PC-3 (cell line): ENCODE data around the gene UBASH3A. TPM values are rescaled to one million over a fixed set of nuclear protein-coding genes. Genes with fewer than 3 reads are reported as not detected.

Source experiments
- ATAC-seq: fragments of 200-7000 bp; cut with Tn5 transposase; 2 replicates; pipeline ENCODE4 v1.9.1; 2020; ENCODE audit warnings: mild to moderate bottlenecking, moderate library complexity
- BruUV-seq: library from RNA; stranded (reverse); fragments of 400-500 nt; replicated peaks from 2 replicates; lab custom pipeline; 2021; lab: Mats Ljungman, UMichigan
- CTCF ChIA-PET: fragments of 300-600 bp; sonication (Branson Sonifier 250); formaldehyde crosslinking; loops from one replicate; lab custom pipeline; 2022; ENCODE audit warnings: antibody characterized with exemption; lab: Charles Lee
- POLR2A ChIA-PET: fragments of 300-600 bp; sonication (Branson Sonifier 250); formaldehyde crosslinking; loops from one replicate; lab custom pipeline; 2022; ENCODE audit warnings: antibody characterized with exemption; ENCODE audit not compliant: unreplicated experiment; lab: Charles Lee
- DNase-seq: peaks from one replicate; pipeline ENCODE4 v3.0.0-alpha.2; 2015
- H2AFZ ChIP-seq: fragments of 300-600 bp; sonication (generic); 2 replicates; pipeline ENCODE4 v1.6.0; 2016; ENCODE audit warnings: antibody characterized with exemption, low read length
- H3F3A ChIP-seq: fragments of 300-600 bp; sonication (generic); one replicate; pipeline ENCODE4 v1.6.0; 2017; ENCODE audit warnings: antibody characterized with exemption, low read length, control low read depth, mild to moderate bottlenecking; ENCODE audit not compliant: unreplicated experiment
- H3K27ac ChIP-seq: fragments of 300-600 bp; sonication (generic); 2 replicates; pipeline ENCODE4 v1.5.1; 2016; ENCODE audit warnings: mild to moderate bottlenecking, low read length
- H3K27me3 ChIP-seq: fragments of 300-600 bp; sonication (generic); 2 replicates; pipeline ENCODE4 v1.6.1; 2016; ENCODE audit warnings: low read length, mixed read lengths
- H3K36me3 ChIP-seq: fragments of 300-600 bp; sonication (generic); 2 replicates; pipeline ENCODE4 v1.6.1; 2016; ENCODE audit warnings: low read depth, mixed run types, low read length, mixed read lengths
- H3K4me1 ChIP-seq: fragments of 300-600 bp; sonication (generic); 2 replicates; pipeline ENCODE4 v1.5.1; 2016; ENCODE audit warnings: low read length; ENCODE audit not compliant: insufficient read depth
- H3K4me2 ChIP-seq: fragments of 300-600 bp; sonication (generic); 2 replicates; pipeline ENCODE4 v1.6.0; 2016; ENCODE audit warnings: low read length
- H3K4me3 ChIP-seq: fragments of 300-600 bp; sonication (generic); 2 replicates; pipeline ENCODE4 v1.5.1; 2016; ENCODE audit warnings: mild to moderate bottlenecking, low read length, mixed read lengths
- H3K79me2 ChIP-seq: fragments of 300-600 bp; sonication (generic); 2 replicates; pipeline ENCODE4 v1.6.1; 2017; ENCODE audit warnings: low read length, mixed read lengths
- H3K9ac ChIP-seq: fragments of 300-600 bp; sonication (generic); 2 replicates; pipeline ENCODE4 v1.6.0; 2016; ENCODE audit warnings: mild to moderate bottlenecking, low read length
- H3K9me2 ChIP-seq: fragments of 300-600 bp; sonication (generic); replicated peaks from 2 replicates; pipeline ENCODE4 v1.6.1; 2016; ENCODE audit warnings: mixed run types, low read length, mixed read lengths
- H3K9me3 ChIP-seq: fragments of 300-600 bp; sonication (generic); 2 replicates; pipeline ENCODE4 v1.6.1; 2016; ENCODE audit warnings: low read length, mixed read lengths
- H4K20me1 ChIP-seq: fragments of 300-600 bp; sonication (generic); 2 replicates; pipeline ENCODE4 v1.6.1; 2016; ENCODE audit warnings: low read length, mixed read lengths
- EZH2 ChIP-seq: fragments of 300-600 bp; sonication (generic); IDR thresholded peaks from one replicate; pipeline ENCODE4 v1.6.1; 2017; ENCODE audit warnings: antibody characterized with exemption, mild to moderate bottlenecking, low read length; ENCODE audit not compliant: unreplicated experiment
- EZH2phosphoT487 ChIP-seq: fragments of 300-600 bp; sonication (generic); IDR thresholded peaks from 2 replicates; pipeline ENCODE4 v1.6.1; 2018; ENCODE audit warnings: mild to moderate bottlenecking, antibody characterized with exemption, low read length, borderline replicate concordance
- intact Hi-C: fragments of 100-400 bp; cut with micrococcal nuclease; formaldehyde crosslinking; loops from 2 replicates; pipeline ENCODE4 v1.9.0; 2023
- total RNA-seq: library from RNA; depleted of rRNA; stranded (reverse); fragments of >200 nt; gene quantifications from 2 replicates; pipeline ENCODE4 v1.2.3, GENCODE V29; 2014
- TF ChIP-seq, protein P1 (sequence below): fragments of 300-600 bp; sonication (generic); conservative IDR thresholded peaks from 2 replicates; pipeline ENCODE4 v1.5.1; 2017; ENCODE audit warnings: antibody characterized with exemption, low read depth, mild to moderate bottlenecking, low read length

Gene UBASH3A
- total RNA-seq, 1 experiment from 2014 or later = 1.0 TPM

GRCh38 chr21:42431196-42431595 lies 27.5 kb downstream of the UBASH3A start:
- ChIA-PET CTCF (no interaction called here), POLR2A (no interaction called here)
- H3K27ac ChIP-seq = no peak overlapping the region
- ATAC-seq = no peak
- H3K79me2 ChIP-seq = no peaks in the 10 kb centered on the region
- DNase-seq = no peak
- H3K27me3 ChIP-seq = 0 out of 2 replicates have a peak, but pooled peaks cover 7% of the 10 kb centered on the region
- H3K9ac ChIP-seq = no peak overlapping the region
- no peaks in the 10 kb centered on the region for H3F3A ChIP-seq
- H3K4me3 ChIP-seq = no peak overlapping the region
- H2AFZ ChIP-seq = no peak overlapping the region
- no TSS peak for BruUV-seq
- H3K4me1 ChIP-seq = no peaks in the 10 kb centered on the region
- no peaks in the 10 kb centered on the region for H3K9me2 ChIP-seq
- no peaks in the 10 kb centered on the region for H3K36me3 ChIP-seq
- no peaks in the 10 kb centered on the region for H3K9me3 ChIP-seq
- no peak for TF ChIP-seq EZH2phosphoT487
- TF ChIP-seq, protein P1, sequence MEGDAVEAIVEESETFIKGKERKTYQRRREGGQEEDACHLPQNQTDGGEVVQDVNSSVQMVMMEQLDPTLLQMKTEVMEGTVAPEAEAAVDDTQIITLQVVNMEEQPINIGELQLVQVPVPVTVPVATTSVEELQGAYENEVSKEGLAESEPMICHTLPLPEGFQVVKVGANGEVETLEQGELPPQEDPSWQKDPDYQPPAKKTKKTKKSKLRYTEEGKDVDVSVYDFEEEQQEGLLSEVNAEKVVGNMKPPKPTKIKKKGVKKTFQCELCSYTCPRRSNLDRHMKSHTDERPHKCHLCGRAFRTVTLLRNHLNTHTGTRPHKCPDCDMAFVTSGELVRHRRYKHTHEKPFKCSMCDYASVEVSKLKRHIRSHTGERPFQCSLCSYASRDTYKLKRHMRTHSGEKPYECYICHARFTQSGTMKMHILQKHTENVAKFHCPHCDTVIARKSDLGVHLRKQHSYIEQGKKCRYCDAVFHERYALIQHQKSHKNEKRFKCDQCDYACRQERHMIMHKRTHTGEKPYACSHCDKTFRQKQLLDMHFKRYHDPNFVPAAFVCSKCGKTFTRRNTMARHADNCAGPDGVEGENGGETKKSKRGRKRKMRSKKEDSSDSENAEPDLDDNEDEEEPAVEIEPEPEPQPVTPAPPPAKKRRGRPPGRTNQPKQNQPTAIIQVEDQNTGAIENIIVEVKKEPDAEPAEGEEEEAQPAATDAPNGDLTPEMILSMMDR = no peak
- no peak for TF ChIP-seq EZH2
- intact Hi-C loops = no loop called here
- H3K4me2 ChIP-seq = no peak overlapping the region
- no peaks in the 10 kb centered on the region for H4K20me1 ChIP-seq

DNA sequence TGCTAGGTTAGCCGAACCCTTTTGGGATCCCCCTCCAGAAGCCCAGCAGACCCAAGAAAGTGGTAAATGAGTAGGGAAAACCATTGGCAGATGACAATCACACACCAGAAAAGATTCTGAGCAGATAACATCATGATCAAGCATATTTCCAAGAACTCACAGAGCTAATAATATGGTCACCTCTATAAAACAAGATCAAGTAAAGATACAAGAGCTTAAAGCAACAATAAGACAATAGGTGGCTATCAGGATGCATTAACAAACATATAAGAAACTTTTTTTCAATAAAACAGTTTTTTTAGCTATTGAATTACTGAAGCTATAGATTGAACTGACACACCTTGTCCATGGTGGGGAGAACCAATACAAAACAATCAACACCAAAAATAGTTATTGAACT lies 29.0 kb downstream of the UBASH3A start:
- no TSS peak for BruUV-seq
- H3K36me3 ChIP-seq = no peaks in the 10 kb centered on the region
- no peak for DNase-seq
- H3K4me3 ChIP-seq = no peak overlapping the region
- H3K9ac ChIP-seq = no peak overlapping the region
- no peaks in the 10 kb centered on the region for H4K20me1 ChIP-seq
- ChIA-PET POLR2A (no interaction called here), CTCF (no interaction called here)
- no peaks in the 10 kb centered on the region for H3F3A ChIP-seq
- no peak overlapping the region for H2AFZ ChIP-seq
- H3K79me2 ChIP-seq = no peaks in the 10 kb centered on the region
- no peak overlapping the region for H3K27ac ChIP-seq
- H3K4me2 ChIP-seq = no peak overlapping the region
- no peak for TF ChIP-seq EZH2
- TF ChIP-seq EZH2phosphoT487 = no peak
- TF ChIP-seq, protein P1 = no peak
- no peak for ATAC-seq
- intact Hi-C loops = no loop called here
- no peaks in the 10 kb centered on the region for H3K9me2 ChIP-seq
- 0 out of 2 replicates have a peak, but pooled peaks cover 7% of the 10 kb centered on the region for H3K27me3 ChIP-seq
- H3K9me3 ChIP-seq = no peaks in the 10 kb centered on the region
- H3K4me1 ChIP-seq = no peaks in the 10 kb centered on the region

DNA sequence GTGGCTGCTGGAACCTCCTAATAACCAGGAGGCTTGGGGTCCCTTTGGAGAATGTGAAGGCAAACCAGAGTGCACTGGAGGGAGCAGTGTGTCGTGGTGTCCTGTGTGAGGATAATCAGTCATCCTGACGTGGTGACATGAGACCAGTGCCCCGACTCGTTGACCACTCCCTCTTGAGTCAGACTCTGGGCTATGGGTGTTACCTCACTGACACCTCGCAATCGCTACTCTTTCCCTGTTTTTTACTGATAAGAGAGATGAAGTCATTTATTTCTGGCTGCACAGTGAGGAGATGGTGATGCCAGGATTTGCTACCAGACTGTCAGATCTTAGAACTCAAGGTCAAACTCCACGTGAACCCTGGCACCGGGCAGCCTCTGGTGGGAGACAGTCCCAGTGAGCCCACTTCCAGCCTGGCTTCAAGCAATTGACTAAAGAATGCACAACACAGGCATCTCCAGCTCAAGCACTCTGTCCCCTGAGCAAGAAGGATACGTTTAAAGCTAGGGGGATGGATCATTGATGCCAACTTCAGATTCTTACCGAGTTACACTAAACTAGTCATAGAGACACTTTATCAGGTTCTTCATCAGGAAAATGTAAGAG lies 30.3 kb downstream of the UBASH3A start:
- Histone ChIP-seq H3K27ac (no peak overlapping the region), H3K79me2 (no peaks in the 10 kb centered on the region), H3K36me3 (no peaks in the 10 kb centered on the region), H3K4me1 (no peaks in the 10 kb centered on the region), H3K9me3 (no peaks in the 10 kb centered on the region), H2AFZ (no peak overlapping the region), H3K27me3 (0 out of 2 replicates have a peak, but pooled peaks cover 7% of the 10 kb centered on the region), H3F3A (no peaks in the 10 kb centered on the region), H3K9me2 (no peaks in the 10 kb centered on the region), H3K4me3 (no peak overlapping the region), H3K9ac (no peak overlapping the region), H4K20me1 (no peaks in the 10 kb centered on the region), H3K4me2 (no peak overlapping the region)
- ChIA-PET CTCF (no interaction called here), POLR2A (no interaction called here)
- no peak for ATAC-seq
- no peak for TF ChIP-seq EZH2phosphoT487
- no peak for TF ChIP-seq EZH2
- TF ChIP-seq, protein P1 = no peak
- no TSS peak for BruUV-seq
- intact Hi-C loops = no loop called here
- peak; percentile 17 for DNase-seq
